KG1 (cell line): ENCODE results near the gene DHX16.
"Not testable (repeated sequence)": the region's sequence is repeated elsewhere in the genome, so short reads cannot be mapped to it uniquely, and the experiment has no call there.

Experiments used
- DNase-seq: peaks from one replicate; lab custom pipeline; 2025; lab: John Stamatoyannopoulos, UW

The DHX16 gene

GRCh38 chr6:30678964-30679726 is 6.3 kb upstream of the DHX16 start:
- peak; percentile 64 for DNase-seq

- no peak for DNase-seq
Observed at GRCh38 chr6:30676660-30677285, 4.0 kb upstream of the DHX16 start.

- DNase-seq: no peak
Observed at GRCh38 chr6:30670760-30671527, 1.9 kb downstream of the DHX16 start.

- DNase-seq: not testable (repeated sequence)
Observed at GRCh38 chr6:30666300-30666699, 6.5 kb downstream of the DHX16 start.

- DNase-seq: no peak
Observed at GRCh38 chr6:30664994-30665767, 7.6 kb downstream of the DHX16 start.

- DNase-seq: not testable (repeated sequence)
Observed at GRCh38 chr6:30657922-30658321, 14.9 kb downstream of the DHX16 start.

GRCh38 chr6:30657454-30657853 is 15.4 kb downstream of the DHX16 start:
- DNase-seq: no peak

- no peak for DNase-seq
Observed at GRCh38 chr6:30656513-30656912, 16.3 kb downstream of the DHX16 start.

- no peak for DNase-seq
Observed at GRCh38 chr6:30655743-30656094, 17.1 kb downstream of the DHX16 start.

- no peak for DNase-seq
Observed at GRCh38 chr6:30654798-30655742, 17.7 kb downstream of the DHX16 start.

- no peak for DNase-seq
Observed at GRCh38 chr6:30651143-30651542, 21.7 kb downstream of the DHX16 start.

- DNase-seq: peak; percentile 44
Observed at GRCh38 chr6:30647242-30648116, 25.3 kb downstream of the DHX16 start.

GRCh38 chr6:30646450-30647241 is 26.2 kb downstream of the DHX16 start, which contains the start of gene C6orf136:
Gene C6orf136 (plus strand): TSS chr6:30647133. CDS start chr6:30647232, 99 bp downstream.
- DNase-seq: peak; percentile 83

- DNase-seq: no peak
Observed at GRCh38 chr6:30645989-30646388, 26.8 kb downstream of the DHX16 start.

- no peak for DNase-seq
Observed at GRCh38 chr6:30644769-30645168, 28.0 kb downstream of the DHX16 start.

- no peak for DNase-seq
Observed at GRCh38 chr6:30643656-30644055, 29.1 kb downstream of the DHX16 start.

- peak; percentile 30 for DNase-seq
Observed at GRCh38 chr6:30641048-30641447, 31.8 kb downstream of the DHX16 start.

GRCh38 chr6:30640481-30640880 is 32.3 kb downstream of the DHX16 start:
- peak; percentile 23 for DNase-seq

GRCh38 chr6:30635834-30636233 is 37.0 kb downstream of the DHX16 start:
- no peak for DNase-seq
